IMR-90 (cell line): ENCODE measurements around the gene UXS1. TPM values are rescaled to one million over a fixed set of nuclear protein-coding genes. Genes with fewer than 3 reads are reported as not detected.

ENCODE experiments used
- ATAC-seq: fragments of 200-7000 bp; cut with Tn5 transposase; 2 replicates; pipeline ENCODE4 v1.9.1; 2020; ENCODE audit warnings: low read depth, mild to moderate bottlenecking, moderate library complexity
- BruUV-seq: library from RNA; stranded (reverse); fragments of 400-500 nt; replicated peaks from 2 replicates; lab custom pipeline; 2021; lab: Mats Ljungman, UMichigan
- CTCF ChIA-PET: fragments of 300-600 bp; formaldehyde crosslinking; extraction: SDS; loops from one replicate; lab custom pipeline; 2021; ENCODE audit warnings: antibody characterized with exemption; lab: Yijun Ruan, JAX
- POLR2A ChIA-PET: fragments of 300-600 bp; sonication (Branson Sonifier 250); formaldehyde crosslinking; loops from one replicate; lab custom pipeline; 2022; ENCODE audit warnings: antibody characterized with exemption; ENCODE audit not compliant: unreplicated experiment; lab: Charles Lee
- DNase-seq: peaks from one replicate; pipeline ENCODE4 v3.0.0; 2013
- H2AFZ ChIP-seq: replicated peaks from 2 replicates; pipeline ENCODE3; 2013; ENCODE audit warnings: low read length, mild to moderate bottlenecking; ENCODE audit not compliant: poor library complexity
- H2AK5ac ChIP-seq: 2 replicates; pipeline ENCODE4 v1.6.1; 2013; ENCODE audit warnings: low read depth, low read length, inconsistent platforms
- H2AK9ac ChIP-seq: replicated peaks from 2 replicates; pipeline ENCODE3; 2013; ENCODE audit warnings: mild to moderate bottlenecking, low read depth, low read length, moderate library complexity; ENCODE audit not compliant: poor library complexity
- H2BK120ac ChIP-seq: 2 replicates; pipeline ENCODE4 v1.6.1; 2013; ENCODE audit warnings: low read depth, low read length, inconsistent platforms
- H2BK15ac ChIP-seq: 3 replicates; pipeline ENCODE4 v1.6.1; 2013; ENCODE audit warnings: low read depth, low read length, inconsistent platforms
- H2BK20ac ChIP-seq: 2 replicates; pipeline ENCODE4 v1.6.1; 2013; ENCODE audit warnings: low read depth, mild to moderate bottlenecking, inconsistent platforms, low read length, moderate library complexity
- H2BK5ac ChIP-seq: 2 replicates; pipeline ENCODE4 v1.6.1; 2013; ENCODE audit warnings: mild to moderate bottlenecking, low read depth, low read length, inconsistent platforms; ENCODE audit not compliant: poor library complexity, severe bottlenecking
- H3K14ac ChIP-seq: replicated peaks from 2 replicates; pipeline ENCODE4 v1.6.1; 2013; ENCODE audit warnings: low read depth, low read length, inconsistent platforms
- H3K18ac ChIP-seq: 2 replicates; pipeline ENCODE4 v1.6.1; 2013; ENCODE audit warnings: low read depth, low read length, control low read depth
- H3K23ac ChIP-seq: 2 replicates; pipeline ENCODE4 v1.6.1; 2013; ENCODE audit warnings: low read depth, low read length, inconsistent platforms
- H3K27ac ChIP-seq: 2 replicates; pipeline ENCODE4 v1.5.1; 2013; ENCODE audit warnings: mild to moderate bottlenecking, control low read depth, low read length; ENCODE audit not compliant: insufficient read depth
- H3K27me3 ChIP-seq: 2 replicates; pipeline ENCODE4 v1.6.1; 2013; ENCODE audit warnings: low read length; ENCODE audit not compliant: control insufficient read depth, insufficient read depth
- H3K36me3 ChIP-seq: 2 replicates; pipeline ENCODE4 v1.6.1; 2013; ENCODE audit warnings: low read length, mixed read lengths; ENCODE audit not compliant: control insufficient read depth, insufficient read depth
- H3K4ac ChIP-seq: 2 replicates; pipeline ENCODE4 v1.6.1; 2013; ENCODE audit warnings: low read depth, low read length, inconsistent platforms
- H3K4me1 ChIP-seq: 2 replicates; pipeline ENCODE4 v1.6.1; 2013; ENCODE audit warnings: low read length, mixed read lengths; ENCODE audit not compliant: control insufficient read depth, insufficient read depth
- H3K4me2 ChIP-seq: 2 replicates; pipeline ENCODE4 v1.6.1; 2013; ENCODE audit warnings: low read depth, mild to moderate bottlenecking, control low read depth, low read length, moderate library complexity
- H3K4me3 ChIP-seq: 2 replicates; pipeline ENCODE4 v1.5.1; 2013; ENCODE audit warnings: low read depth, mild to moderate bottlenecking, control low read depth, low read length, moderate library complexity; ENCODE audit not compliant: insufficient read depth
- H3K56ac ChIP-seq: 2 replicates; pipeline ENCODE4 v1.6.1; 2013; ENCODE audit warnings: low read length, inconsistent platforms; ENCODE audit not compliant: insufficient read depth; ENCODE audit errors: extremely low read depth
- H3K79me1 ChIP-seq, 2 experiments: 2 replicates each; pipeline ENCODE4 v1.6.1; 2013; ENCODE audit warnings: low read length in 2 of 2, inconsistent platforms in 1 of 2, low read depth in 1 of 2
- H3K9ac ChIP-seq: 2 replicates; pipeline ENCODE4 v1.6.1; 2013; ENCODE audit warnings: low read depth, low read length, control low read depth
- H3K9me1 ChIP-seq: 2 replicates; pipeline ENCODE4 v1.6.1; 2013; ENCODE audit warnings: low read length, inconsistent platforms; ENCODE audit not compliant: insufficient read depth
- H3K9me3 ChIP-seq: 2 replicates; pipeline ENCODE4 v1.6.1; 2013; ENCODE audit warnings: low read length; ENCODE audit not compliant: control insufficient read depth, insufficient read depth
- H4K20me1 ChIP-seq: 2 replicates; pipeline ENCODE4 v1.6.1; 2013; ENCODE audit warnings: low read length, inconsistent platforms; ENCODE audit not compliant: insufficient read depth
- H4K5ac ChIP-seq: 2 replicates; pipeline ENCODE4 v1.6.1; 2013; ENCODE audit warnings: mild to moderate bottlenecking, low read depth, low read length, control low read depth
- H4K8ac ChIP-seq, 2 experiments: 2 replicates each; pipeline ENCODE4 v1.6.1; 2013; ENCODE audit warnings: low read depth in 2 of 2, low read length in 2 of 2, control low read depth in 1 of 2, inconsistent platforms in 1 of 2
- H4K91ac ChIP-seq: 2 replicates; pipeline ENCODE4 v1.6.1; 2013; ENCODE audit warnings: low read depth, low read length, inconsistent platforms; ENCODE audit not compliant: insufficient read depth
- BHLHE40 ChIP-seq: fragments of 150-350 bp; IDR thresholded peaks from 2 replicates; pipeline ENCODE4 v1.6.1; 2016; ENCODE audit warnings: mild to moderate bottlenecking, low read depth, low read length
- CEBPB ChIP-seq: IDR thresholded peaks from 2 replicates; pipeline ENCODE4 v1.6.1; 2012; ENCODE audit warnings: low read depth, low read length, improper control_type of control experiment
- CHD1 ChIP-seq: IDR thresholded peaks from 2 replicates; pipeline ENCODE4 v1.6.1; 2012; ENCODE audit warnings: low read depth, low read length, improper control_type of control experiment
- FOS ChIP-seq: fragments of 150-350 bp; IDR thresholded peaks from 2 replicates; pipeline ENCODE4 v1.6.1; 2016; ENCODE audit warnings: low read depth, low read length
- MAFK ChIP-seq: IDR thresholded peaks from 2 replicates; pipeline ENCODE4 v1.6.1; 2012; ENCODE audit warnings: low read depth, low read length, improper control_type of control experiment
- MAZ ChIP-seq: IDR thresholded peaks from 2 replicates; pipeline ENCODE4 v1.6.1; 2012; ENCODE audit warnings: low read depth, mild to moderate bottlenecking, low read length, improper control_type of control experiment, moderate library complexity, borderline replicate concordance
- MXI1 ChIP-seq: IDR thresholded peaks from 2 replicates; pipeline ENCODE4 v1.6.1; 2012; ENCODE audit warnings: low read depth, mild to moderate bottlenecking, low read length, moderate library complexity, borderline replicate concordance
- NFE2L2 ChIP-seq: fragments of 150-350 bp; IDR thresholded peaks from 2 replicates; pipeline ENCODE4 v1.6.1; 2016; ENCODE audit warnings: low read depth, mild to moderate bottlenecking, low read length
- POLR2A ChIP-seq: IDR thresholded peaks from 2 replicates; pipeline ENCODE4 v1.6.1; 2012; ENCODE audit warnings: mild to moderate bottlenecking, low read depth, low read length
- RAD21 ChIP-seq: IDR thresholded peaks from 2 replicates; pipeline ENCODE4 v1.6.1; 2012; ENCODE audit warnings: low read length, improper control_type of control experiment
- RCOR1 ChIP-seq: IDR thresholded peaks from 2 replicates; pipeline ENCODE4 v1.6.1; 2012; ENCODE audit warnings: mild to moderate bottlenecking, low read length, improper control_type of control experiment; ENCODE audit not compliant: insufficient replicate concordance
- RFX5 ChIP-seq: IDR thresholded peaks from 2 replicates; pipeline ENCODE4 v1.8.0; 2012; ENCODE audit warnings: low read depth, mild to moderate bottlenecking, low read length, moderate library complexity
- SMC3 ChIP-seq: fragments of 150-350 bp; IDR thresholded peaks from 2 replicates; pipeline ENCODE4 v1.6.1; 2016; ENCODE audit warnings: low read depth, mild to moderate bottlenecking, antibody characterized with exemption, low read length, moderate library complexity
- USF2 ChIP-seq: fragments of 150-350 bp; IDR thresholded peaks from 2 replicates; pipeline ENCODE4 v1.6.1; 2017; ENCODE audit warnings: mild to moderate bottlenecking, antibody characterized with exemption, low read length, low read depth
- WGBS, 2 experiments: methylation state at CpG; one replicate each; pipeline versions ENCODE4 v1.1.5 to v1.1.7; 2013; ENCODE audit warnings: missing lambda C conversion rate in 2 of 2; ENCODE audit not compliant: insufficient read length in 1 of 2; ENCODE audit errors: extremely low coverage in 2 of 2; 5-methylcytosine and 5-hydroxymethylcytosine counted together
- dilution Hi-C: fragments of 300-500 bp; cut with HindIII; formaldehyde crosslinking; loops from one replicate; pipeline ENCODE4 v1.14.3; 2018; ENCODE audit warnings: low sequenced_read_pairs; ENCODE audit not compliant: unreplicated experiment
- in situ Hi-C: fragments of 300-500 bp; cut with MboI; formaldehyde crosslinking; loops from 3 replicates; pipeline ENCODE4 v1.14.3; 2019; ENCODE audit warnings: low sequenced_read_pairs, inconsistent platforms, mixed read lengths
- intact Hi-C: fragments of 100-400 bp; cut with micrococcal nuclease; formaldehyde crosslinking; loops from 2 replicates; pipeline ENCODE4 v1.10.0; 2022
- polyA plus RNA-seq, 3 experiments: library from polyadenylated mRNA; depleted of rRNA; stranded (reverse); fragments of >200 nt; gene quantifications; 2 replicates each; pipeline ENCODE4 v1.2.3, GENCODE V29; 2012; ENCODE audit warnings: low replicate concordance in 1 of 3
- total RNA-seq: library from RNA; depleted of rRNA; stranded (reverse); fragments of >200 nt; gene quantifications from 2 replicates; pipeline ENCODE4 v1.2.3, GENCODE V29; 2012
- TF ChIP-seq, protein P1 (sequence below): fragments of 150-350 bp; IDR thresholded peaks from 2 replicates; pipeline ENCODE4 v1.6.1; 2016; ENCODE audit warnings: low read depth, mild to moderate bottlenecking, low read length, moderate library complexity, borderline replicate concordance

The UXS1 gene
- total and polyA plus RNA-seq, 2 of the 4 experiments (the other 2 are of a cell fraction) = 33.7 to 54.3 TPM

GRCh38 chr2:106104332-106105062 lies 89.6 kb downstream of the UXS1 start:
- no peak overlapping the region for H2BK20ac ChIP-seq
- BruUV-seq = no TSS peak
- peaks cover 9% of the 10 kb centered on the region for H3K36me3 ChIP-seq
- H3K9me1 ChIP-seq = no peaks in the 10 kb centered on the region
- H3K27me3 ChIP-seq = no peaks in the 10 kb centered on the region
- H2BK120ac ChIP-seq = no peak overlapping the region
- H4K20me1 ChIP-seq = peaks cover 3% of the 10 kb centered on the region; the same call in 1 of the 2 replicates
- no peak overlapping the region for H4K91ac ChIP-seq
- no peak overlapping the region for H3K4me3 ChIP-seq
- H3K27ac ChIP-seq = no peak overlapping the region
- no peak overlapping the region for H3K18ac ChIP-seq
- ATAC-seq (peak; percentile 86), DNase-seq (peak; percentile 66)
- H2BK5ac ChIP-seq = no peak overlapping the region
- dilution Hi-C loops = no loop called here
- no peak overlapping the region for H2AK5ac ChIP-seq
- H3K56ac ChIP-seq = no peak overlapping the region
- H3K9ac ChIP-seq = no peak overlapping the region
- no peaks in the 10 kb centered on the region for H3K79me1 ChIP-seq
- no peak overlapping the region for H4K8ac ChIP-seq
- peak overlapping the region; percentile 75 for H2AK9ac ChIP-seq
- no peaks in the 10 kb centered on the region for H3K4me1 ChIP-seq
- no peak overlapping the region for H3K14ac ChIP-seq
- ChIA-PET CTCF (interaction anchor here (0.9 to 1.5 kb wide), 2 partner anchors 10 to 104 kb away, joined by 3 to 4 read pairs; no protein-coding TSS in a partner anchor), POLR2A (no interaction called here)
- no peak overlapping the region for H3K4me2 ChIP-seq
- H2AFZ ChIP-seq = no peak overlapping the region
- H3K23ac ChIP-seq = no peak overlapping the region
- no peaks in the 10 kb centered on the region for H3K9me3 ChIP-seq
- H3K4ac ChIP-seq = no peak overlapping the region
- in situ Hi-C loops = loop anchor here (10.0 kb wide), 1 partner anchor 440 kb away; no protein-coding TSS in a partner anchor
- WGBS, 2 experiments = 77% methylated on average over 8 of the region's 16 CpGs; no CpG with 5 or more reads in 1 of the 2 experiments
- intact Hi-C loops = loop anchor here (1.0 to 5.0 kb wide), 4 partner anchors 88 to 478 kb away; partner anchors contain the start of gene UXS1
- H4K5ac ChIP-seq = no peak overlapping the region
- H2BK15ac ChIP-seq = no peak overlapping the region
- TF ChIP-seq USF2 (no peak), RFX5 (no peak), CEBPB (no peak), FOS (no peak), MXI1 (no peak), SMC3 (peak; percentile 90), BHLHE40 (no peak), CHD1 (no peak), RAD21 (peak; percentile 97), POLR2A (0 out of 2 replicates have a peak, but pooled peaks have one; percentile 49), RCOR1 (no peak), NFE2L2 (no peak), MAZ (no peak), MAFK (no peak)
- TF ChIP-seq, protein P1, sequence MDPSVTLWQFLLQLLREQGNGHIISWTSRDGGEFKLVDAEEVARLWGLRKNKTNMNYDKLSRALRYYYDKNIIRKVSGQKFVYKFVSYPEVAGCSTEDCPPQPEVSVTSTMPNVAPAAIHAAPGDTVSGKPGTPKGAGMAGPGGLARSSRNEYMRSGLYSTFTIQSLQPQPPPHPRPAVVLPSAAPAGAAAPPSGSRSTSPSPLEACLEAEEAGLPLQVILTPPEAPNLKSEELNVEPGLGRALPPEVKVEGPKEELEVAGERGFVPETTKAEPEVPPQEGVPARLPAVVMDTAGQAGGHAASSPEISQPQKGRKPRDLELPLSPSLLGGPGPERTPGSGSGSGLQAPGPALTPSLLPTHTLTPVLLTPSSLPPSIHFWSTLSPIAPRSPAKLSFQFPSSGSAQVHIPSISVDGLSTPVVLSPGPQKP = no peak
